Osteocyte (in vitro differentiated cells): ENCODE measurements around the gene ZNF579. TPM values are rescaled to one million over a fixed set of nuclear protein-coding genes. Genes with fewer than 3 reads are reported as not detected.
A peak's percentile ranks its signal among the peaks of the same experiment; 100 is the strongest.

Experiments used
- DNase-seq: peaks from one replicate; pipeline ENCODE4 v3.0.0; 2021; ENCODE audit warnings: mixed read lengths; ENCODE audit not compliant: unreplicated experiment; ENCODE audit errors: extremely low spot score
- H3K27ac Mint-ChIP-seq: one replicate; pipeline ENCODE4 v1.8.0; 2021; ENCODE audit warnings: mild to moderate bottlenecking, mixed read lengths; ENCODE audit not compliant: unreplicated experiment
- H3K27me3 Mint-ChIP-seq: one replicate; pipeline ENCODE4 v1.8.0; 2021; ENCODE audit warnings: mixed read lengths; ENCODE audit not compliant: unreplicated experiment
- H3K36me3 Mint-ChIP-seq: one replicate; pipeline ENCODE4 v1.8.0; 2021; ENCODE audit warnings: mixed read lengths; ENCODE audit not compliant: unreplicated experiment
- H3K4me1 Mint-ChIP-seq: one replicate; pipeline ENCODE4 v1.8.0; 2021; ENCODE audit warnings: mixed read lengths; ENCODE audit not compliant: unreplicated experiment
- H3K4me3 Mint-ChIP-seq: one replicate; pipeline ENCODE4 v1.8.0; 2021; ENCODE audit warnings: mild to moderate bottlenecking, moderate library complexity, mixed read lengths; ENCODE audit not compliant: unreplicated experiment
- H3K9me3 Mint-ChIP-seq: one replicate; pipeline ENCODE4 v1.8.0; 2021; ENCODE audit warnings: mixed read lengths; ENCODE audit not compliant: unreplicated experiment
- CTCF ChIP-seq: fragments of 200-600 bp; sonication (generic); IDR thresholded peaks from 2 replicates; pipeline ENCODE4 v1.5.0; 2021; ENCODE audit warnings: antibody characterized with exemption, mild to moderate bottlenecking, moderate library complexity
- total RNA-seq: library from RNA; stranded (reverse); gene quantifications from 2 replicates; pipeline ENCODE4 v1.2.1, GENCODE V29; 2021

The ZNF579 gene
- total RNA-seq, 1 donor from 2014 or later = 29.2 TPM

DNA sequence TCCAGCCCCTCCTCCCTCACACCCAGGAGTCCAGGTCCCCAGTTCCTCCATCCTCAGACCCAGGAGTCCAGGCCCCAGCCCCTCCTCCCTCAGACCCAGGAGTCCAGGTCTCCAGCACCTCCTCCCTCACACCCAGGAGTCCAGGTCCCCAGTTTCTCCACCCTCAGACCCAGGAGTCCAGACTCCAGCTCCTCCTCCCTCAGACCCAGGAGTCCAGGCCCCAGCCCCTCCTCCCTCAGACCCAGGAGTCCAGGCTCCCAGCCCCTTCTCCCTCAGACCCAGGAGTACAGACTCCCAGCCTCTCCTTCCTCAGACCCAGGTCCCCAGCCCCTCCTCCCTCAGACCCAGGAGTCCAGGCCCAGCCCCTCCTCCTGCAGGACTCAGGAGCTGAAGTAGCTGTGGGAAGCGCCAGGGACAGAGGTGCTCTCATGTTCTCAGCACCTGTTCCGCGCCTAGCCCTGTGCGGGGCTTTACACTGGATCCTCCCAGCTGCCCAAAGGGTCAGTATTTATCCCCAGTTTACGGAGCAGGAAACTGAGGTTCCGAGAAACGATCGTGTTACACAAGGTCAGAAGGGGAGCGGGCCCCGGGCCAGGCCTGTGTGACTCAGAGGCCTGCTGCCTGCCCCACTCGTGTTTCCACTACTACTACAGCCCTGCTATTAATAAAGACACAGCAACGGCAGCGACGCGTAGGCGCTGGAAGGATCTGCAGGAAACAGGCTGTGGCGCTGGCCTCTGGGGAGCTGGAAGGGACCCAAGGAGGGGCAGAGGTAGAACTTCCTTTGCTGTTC lies 33.6 kb downstream of the ZNF579 start:
- peak overlapping the region; percentile 88 for H3K27ac Mint-ChIP-seq
- peaks cover 48% of the 10 kb centered on the region for H3K4me1 Mint-ChIP-seq
- H3K4me3 Mint-ChIP-seq = no peak overlapping the region
- H3K27me3 Mint-ChIP-seq = peaks cover 2% of the 10 kb centered on the region
- H3K9me3 Mint-ChIP-seq = peaks cover under 1% of the 10 kb centered on the region
- no peak for DNase-seq
- no peaks in the 10 kb centered on the region for H3K36me3 Mint-ChIP-seq
- TF ChIP-seq CTCF = no peak

DNA sequence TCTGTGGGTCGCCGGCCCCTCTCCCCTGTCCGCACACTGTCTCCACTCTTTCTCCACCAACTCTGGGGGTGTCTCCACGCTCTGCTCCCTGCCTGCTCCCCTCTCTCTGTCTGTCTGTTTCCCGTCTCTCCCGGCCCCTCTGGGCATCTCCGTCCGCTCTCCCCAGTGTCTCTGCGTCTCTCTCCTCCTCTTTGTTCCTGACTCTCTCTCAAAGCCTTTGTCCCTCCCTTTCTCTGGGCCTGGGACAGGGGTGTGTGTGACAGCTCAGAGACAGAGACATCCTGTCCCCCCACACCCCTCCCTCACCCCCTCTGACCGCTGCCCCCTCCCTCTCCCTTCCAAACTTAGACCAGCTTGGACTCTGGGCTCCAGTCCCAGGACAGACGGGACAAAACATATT lies 34.6 kb downstream of the ZNF579 start:
- H3K27ac Mint-ChIP-seq = no peak overlapping the region
- H3K27me3 Mint-ChIP-seq = peaks cover 2% of the 10 kb centered on the region
- TF ChIP-seq CTCF = no peak
- no peak overlapping the region for H3K4me3 Mint-ChIP-seq
- H3K4me1 Mint-ChIP-seq = peaks cover 48% of the 10 kb centered on the region
- peaks cover 5% of the 10 kb centered on the region for H3K9me3 Mint-ChIP-seq
- no peaks in the 10 kb centered on the region for H3K36me3 Mint-ChIP-seq
- DNase-seq = no peak

GRCh38 chr19:55545443-55545842 lies 35.2 kb downstream of the ZNF579 start, which contains the start of gene SBK3:
Gene SBK3, minus strand, starts transcription at chr19:55545543. Its CDS starts 0 bp downstream, at chr19:55545543.
- no peak for TF ChIP-seq CTCF
- no peak within 1 kb of the TSS for H3K27ac Mint-ChIP-seq

DNA sequence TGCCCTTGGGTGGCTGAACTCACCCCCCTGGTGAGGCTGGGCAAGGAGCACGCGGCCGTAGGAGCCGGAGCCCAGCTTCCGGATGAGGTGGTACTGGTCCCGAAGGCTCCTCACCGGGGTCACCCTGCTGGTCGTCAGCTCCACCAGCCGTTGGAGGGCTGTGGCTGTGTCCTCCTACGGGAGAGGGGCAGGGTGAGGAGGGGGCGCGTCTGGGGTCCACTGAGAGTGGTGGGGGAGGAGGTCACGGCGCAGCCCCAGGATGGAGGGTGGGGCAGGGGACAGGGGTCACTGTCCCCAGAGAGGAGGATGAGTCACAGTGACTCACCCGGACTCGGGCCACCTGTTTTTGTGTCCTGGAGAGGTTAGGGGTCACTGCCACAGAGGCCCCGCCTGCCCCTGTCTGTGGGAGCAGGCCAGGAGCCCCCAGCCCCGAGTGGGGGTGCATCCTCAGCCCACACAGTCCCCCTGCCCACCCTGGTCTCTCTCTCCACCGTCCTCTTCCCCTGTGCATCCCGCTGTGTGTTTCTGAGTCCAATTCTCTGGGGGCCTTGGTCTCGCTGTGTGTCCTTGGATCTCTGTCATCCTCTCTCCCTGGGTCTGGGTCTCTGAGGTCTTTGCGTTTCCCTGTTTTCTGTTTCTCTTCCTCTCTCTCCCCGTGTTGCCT lies 35.7 kb downstream of the ZNF579 start:
- H3K27ac Mint-ChIP-seq = no peak overlapping the region
- no peak overlapping the region for H3K4me3 Mint-ChIP-seq
- peaks cover 2% of the 10 kb centered on the region for H3K27me3 Mint-ChIP-seq
- H3K9me3 Mint-ChIP-seq = peaks cover 5% of the 10 kb centered on the region
- no peak for TF ChIP-seq CTCF
- no peaks in the 10 kb centered on the region for H3K36me3 Mint-ChIP-seq
- H3K4me1 Mint-ChIP-seq = peaks cover 43% of the 10 kb centered on the region
- no peak for DNase-seq

More at GRCh38 chr19:55545443-55545842, 35.2 kb downstream of the ZNF579 start, which contains the start of gene SBK3:
- Mint-ChIP-seq H3K4me3 (no peak within 1 kb of the TSS), H3K4me1 (peaks cover 48% of the 10 kb centered on the region), H3K9me3 (peaks cover 5% of the 10 kb centered on the region), H3K27me3 (peaks cover 2% of the 10 kb centered on the region), H3K36me3 (no peaks in the 10 kb centered on the region)
- no peak for DNase-seq

GRCh38 chr19:55544014-55544413 lies 36.6 kb downstream of the ZNF579 start:
- Mint-ChIP-seq H3K27ac (no peak overlapping the region), H3K27me3 (peaks cover 2% of the 10 kb centered on the region), H3K4me3 (no peak overlapping the region), H3K36me3 (no peaks in the 10 kb centered on the region), H3K9me3 (peaks cover 5% of the 10 kb centered on the region), H3K4me1 (peaks cover 34% of the 10 kb centered on the region)
- no peak for DNase-seq
- no peak for TF ChIP-seq CTCF
